Measurements from ENCODE around the gene ACY1. TPM values are rescaled to one million over a fixed set of nuclear protein-coding genes. Genes with fewer than 3 reads are reported as not detected.

ACY1 gene
- total and polyA plus RNA-seq, 4 donors, result 69.5 to 274 (median 238) TPM

GRCh38 chr3:52026041-52026440 is 42.7 kb downstream of the ACY1 start:
- no peak for DNase-seq (ENCODE audit: low spot score)
- H3K27ac ChIP-seq (ENCODE audit: low read depth in 1 of 2, low read length in 2 of 2), result no peak overlapping the region
- 83% methylated on average over 4 of the region's 4 CpGs for WGBS
- TF ChIP-seq ATF3 (IDR thresholded peaks at IDR 0.05) (no peak), ZBTB33 (IDR thresholded peaks at IDR 0.05) (no peak), JUND (IDR thresholded peaks at IDR 0.05) (no peak), FOXA2 (IDR thresholded peaks at IDR 0.05) (no peak), YY1 (IDR thresholded peaks at IDR 0.05) (no peak), MAX (IDR thresholded peaks at IDR 0.05) (no peak), REST (IDR thresholded peaks at IDR 0.05) (no peak), RAD21 (IDR thresholded peaks at IDR 0.05) (no peak), HNF4G (IDR thresholded peaks at IDR 0.05) (no peak), GABPA (IDR thresholded peaks at IDR 0.05 in 1 of 2, conservative IDR thresholded peaks at IDR 0.05 in 1 of 2) (no peak), EGR1 (IDR thresholded peaks at IDR 0.05; ENCODE audit: low read depth in 2 of 2) (no peak), CTCF (IDR thresholded peaks at IDR 0.05; ENCODE audit: low read depth, low read length, missing input control) (no peak), HNF4A (conservative IDR thresholded peaks at IDR 0.05) (no peak), TAF1 (conservative IDR thresholded peaks at IDR 0.05) (no peak), NR2F2 (IDR thresholded peaks at IDR 0.05) (no peak), RXRA (IDR thresholded peaks at IDR 0.05) (no peak), FOXA1 (IDR thresholded peaks at IDR 0.05) (no peak), SP1 (IDR thresholded peaks at IDR 0.05) (no peak)
- H3K4me3 ChIP-seq (ENCODE audit: low read depth in 1 of 3, low read length in 3 of 3), result no peak overlapping the region
- H3K4me1 ChIP-seq (ENCODE audit: control insufficient read depth in 4 of 4, insufficient read depth in 4 of 4, low read length in 3 of 4), result no peaks in the 10 kb centered on the region
- no peak overlapping the region for H3K9ac ChIP-seq (ENCODE audit: low read depth in 1 of 2, low read length in 2 of 2)
- H3K27me3 ChIP-seq (ENCODE audit: control insufficient read depth in 4 of 4, insufficient read depth in 4 of 4, low read length in 3 of 4), result no peaks in the 10 kb centered on the region
- H3K36me3 ChIP-seq (ENCODE audit: control insufficient read depth in 4 of 4, insufficient read depth in 3 of 4, low read depth in 1 of 4, low read length in 3 of 4), result no peaks in the 10 kb centered on the region
- H3K9me3 ChIP-seq (ENCODE audit: control insufficient read depth in 4 of 4, low read length in 3 of 4), result no peaks in the 10 kb centered on the region
